Parathyroid adenoma (tissue), 2 donors: ENCODE measurements around the gene DES.

Experiments
- H2AFZ ChIP-seq: fragments of 300-600 bp; sonication (generic); one replicate; pipeline ENCODE4 v1.7.0; 2017; ENCODE audit warnings: antibody characterized with exemption, mild to moderate bottlenecking
- H3K27ac ChIP-seq: fragments of 300-600 bp; sonication (generic); one replicate; pipeline ENCODE4 v1.7.0; 2017
- H3K27me3 ChIP-seq: fragments of 300-600 bp; sonication (generic); one replicate; pipeline ENCODE4 v1.7.0; 2017; ENCODE audit warnings: low read length; ENCODE audit not compliant: control insufficient read depth, insufficient read depth
- H3K36me3 ChIP-seq: fragments of 300-600 bp; sonication (generic); one replicate; pipeline ENCODE4 v1.7.0; 2017; ENCODE audit warnings: low read length; ENCODE audit not compliant: control insufficient read depth, insufficient read depth
- H3K4me1 ChIP-seq: fragments of 300-600 bp; sonication (generic); one replicate; pipeline ENCODE4 v1.7.0; 2017; ENCODE audit warnings: control low read depth
- H3K4me2 ChIP-seq: fragments of 300-600 bp; sonication (generic); one replicate; pipeline ENCODE4 v1.7.0; 2017; ENCODE audit warnings: low read length
- H3K4me3 ChIP-seq: fragments of 300-600 bp; sonication (generic); one replicate; pipeline ENCODE4 v1.7.0; 2017; ENCODE audit warnings: low read depth, low read length
- H3K79me2 ChIP-seq: fragments of 300-600 bp; sonication (generic); one replicate; pipeline ENCODE4 v1.7.0; 2017; ENCODE audit warnings: control low read depth
- H3K9ac ChIP-seq: fragments of 300-600 bp; sonication (generic); one replicate; pipeline ENCODE4 v1.7.0; 2017; ENCODE audit warnings: mild to moderate bottlenecking
- H3K9me3 ChIP-seq: fragments of 300-600 bp; sonication (generic); one replicate; pipeline ENCODE4 v1.7.0; 2017; ENCODE audit warnings: low read length; ENCODE audit not compliant: control insufficient read depth
- TF ChIP-seq, protein P1 (sequence below): fragments of 300-600 bp; sonication (generic); IDR thresholded peaks from one replicate; pipeline ENCODE4 v1.7.0; 2017; ENCODE audit warnings: antibody characterized with exemption, mild to moderate bottlenecking
- donor health status: primary hyperparathyroidism.

The DES gene

DNA sequence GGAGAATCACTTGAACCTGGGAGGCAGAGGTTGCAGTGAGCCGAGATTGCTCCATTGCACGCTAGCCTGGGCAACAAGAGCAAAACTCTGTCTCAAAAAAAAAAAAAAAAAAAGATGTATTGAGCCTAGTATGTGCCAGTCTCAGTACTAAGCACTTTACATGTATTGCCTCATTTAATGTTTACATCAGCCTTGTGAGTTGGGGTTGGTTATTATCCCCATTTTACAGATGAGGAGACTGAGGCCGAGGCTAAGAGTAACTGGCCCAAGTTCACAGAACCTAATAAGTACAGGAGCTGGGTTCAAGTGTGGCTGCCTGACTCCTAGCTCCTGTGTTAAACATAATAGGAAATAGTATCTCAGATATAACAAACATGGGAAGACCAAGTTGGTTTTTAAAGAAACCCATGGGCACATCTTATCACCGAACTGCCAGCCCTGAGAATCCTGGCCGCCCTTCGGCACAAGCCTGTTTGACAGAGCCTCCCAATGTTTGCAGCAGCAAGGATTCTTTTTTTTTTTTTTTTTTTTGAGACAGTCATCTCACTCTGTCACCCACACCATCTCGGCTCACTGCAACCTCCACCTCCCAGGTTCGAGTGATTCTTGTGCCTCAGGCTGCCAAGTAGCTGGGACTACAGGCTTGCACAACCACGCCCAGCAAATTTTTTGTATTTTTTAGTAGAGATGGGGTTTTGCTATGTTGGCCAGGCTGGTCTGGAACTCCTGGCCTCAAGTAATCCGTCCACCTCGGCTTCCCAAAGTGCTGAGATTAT lies 56.3 kb downstream of the DES start:
- Histone ChIP-seq H3K79me2 (no peaks in the 10 kb centered on the region), H3K4me2 (no peak overlapping the region), H3K27ac (no peak overlapping the region), H3K9ac (no peak overlapping the region), H3K9me3 (no peaks in the 10 kb centered on the region), H3K36me3 (no peaks in the 10 kb centered on the region), H3K4me3 (no peak overlapping the region), H2AFZ (no peak overlapping the region), H3K4me1 (no peaks in the 10 kb centered on the region), H3K27me3 (no peaks in the 10 kb centered on the region)
- TF ChIP-seq, protein P1, sequence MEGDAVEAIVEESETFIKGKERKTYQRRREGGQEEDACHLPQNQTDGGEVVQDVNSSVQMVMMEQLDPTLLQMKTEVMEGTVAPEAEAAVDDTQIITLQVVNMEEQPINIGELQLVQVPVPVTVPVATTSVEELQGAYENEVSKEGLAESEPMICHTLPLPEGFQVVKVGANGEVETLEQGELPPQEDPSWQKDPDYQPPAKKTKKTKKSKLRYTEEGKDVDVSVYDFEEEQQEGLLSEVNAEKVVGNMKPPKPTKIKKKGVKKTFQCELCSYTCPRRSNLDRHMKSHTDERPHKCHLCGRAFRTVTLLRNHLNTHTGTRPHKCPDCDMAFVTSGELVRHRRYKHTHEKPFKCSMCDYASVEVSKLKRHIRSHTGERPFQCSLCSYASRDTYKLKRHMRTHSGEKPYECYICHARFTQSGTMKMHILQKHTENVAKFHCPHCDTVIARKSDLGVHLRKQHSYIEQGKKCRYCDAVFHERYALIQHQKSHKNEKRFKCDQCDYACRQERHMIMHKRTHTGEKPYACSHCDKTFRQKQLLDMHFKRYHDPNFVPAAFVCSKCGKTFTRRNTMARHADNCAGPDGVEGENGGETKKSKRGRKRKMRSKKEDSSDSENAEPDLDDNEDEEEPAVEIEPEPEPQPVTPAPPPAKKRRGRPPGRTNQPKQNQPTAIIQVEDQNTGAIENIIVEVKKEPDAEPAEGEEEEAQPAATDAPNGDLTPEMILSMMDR: no peak

DNA sequence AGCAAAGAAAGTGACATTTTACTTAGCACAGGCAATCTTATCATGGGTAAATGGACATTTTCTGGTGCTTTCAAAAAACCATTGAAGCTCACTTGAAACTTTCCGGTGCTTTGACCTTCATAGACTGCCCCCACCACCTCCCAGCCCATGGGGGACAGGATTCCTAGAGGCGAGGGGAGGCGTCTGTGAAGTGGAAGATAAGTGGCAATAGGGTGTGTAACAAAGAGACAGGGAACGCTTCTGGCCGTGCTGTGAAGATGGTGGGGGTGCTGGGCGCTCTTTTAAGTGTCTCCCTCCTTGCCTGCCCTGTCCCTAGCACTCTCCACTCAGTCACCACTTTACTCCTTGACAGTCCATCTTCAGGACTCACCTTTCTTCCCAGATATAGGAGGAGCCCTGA lies 57.1 kb downstream of the DES start:
- Histone ChIP-seq H3K79me2 (no peaks in the 10 kb centered on the region), H3K4me2 (no peak overlapping the region), H3K9ac (no peak overlapping the region), H3K4me1 (no peaks in the 10 kb centered on the region), H3K27ac (no peak overlapping the region), H3K4me3 (no peak overlapping the region), H2AFZ (no peak overlapping the region), H3K9me3 (no peaks in the 10 kb centered on the region), H3K27me3 (no peaks in the 10 kb centered on the region), H3K36me3 (no peaks in the 10 kb centered on the region)
- TF ChIP-seq, protein P1: no peak

DNA sequence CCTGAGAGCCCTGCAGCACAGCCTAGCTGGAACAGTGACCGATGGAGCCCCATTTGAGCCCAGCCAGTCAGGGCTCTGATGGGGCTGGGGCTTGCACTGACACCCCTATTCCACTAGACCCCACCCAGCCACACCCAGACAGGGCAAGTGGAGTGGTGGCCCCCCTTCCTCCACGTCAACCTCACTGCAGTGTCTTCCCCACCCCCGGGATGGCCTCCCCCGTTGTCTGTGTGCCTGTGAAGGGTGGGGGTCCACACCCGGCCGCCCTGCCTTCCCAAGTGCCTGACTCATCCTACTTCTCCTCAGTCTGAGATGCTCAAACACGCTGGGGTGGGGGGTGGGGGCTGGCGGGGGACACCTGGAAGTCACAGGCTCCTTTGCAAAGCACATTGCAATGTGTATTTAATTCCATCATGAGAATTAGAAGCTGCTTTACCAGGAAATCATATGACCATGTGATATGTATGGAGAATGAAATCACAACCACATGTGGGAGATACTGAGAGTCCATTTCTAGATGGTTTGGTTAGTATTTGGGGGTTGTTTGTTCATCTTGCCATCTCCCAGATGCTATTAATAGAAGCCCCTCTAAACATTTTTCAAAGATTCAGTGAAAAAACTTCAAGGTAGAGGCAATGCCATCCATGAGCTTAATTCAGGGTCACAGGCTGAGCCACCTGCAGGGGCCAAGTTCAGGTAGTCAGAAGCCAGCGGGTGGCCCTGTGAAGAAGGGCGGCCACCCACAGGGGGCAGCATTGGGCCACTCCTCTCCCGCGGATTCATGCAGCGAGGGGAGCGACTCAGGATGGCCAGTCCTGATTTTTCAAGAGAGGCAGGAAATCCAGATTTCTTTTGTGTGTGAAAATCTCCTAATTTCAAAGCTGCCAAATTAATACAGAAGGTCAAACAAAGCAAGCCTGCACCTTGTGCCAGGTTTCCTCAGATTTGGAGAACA lies 57.8 kb downstream of the DES start:
- Histone ChIP-seq H3K36me3 (no peaks in the 10 kb centered on the region), H3K4me3 (no peak overlapping the region), H3K9me3 (no peaks in the 10 kb centered on the region), H3K27me3 (no peaks in the 10 kb centered on the region), H3K4me2 (no peak overlapping the region), H3K4me1 (no peaks in the 10 kb centered on the region), H3K79me2 (no peaks in the 10 kb centered on the region), H3K9ac (no peak overlapping the region), H3K27ac (no peak overlapping the region), H2AFZ (no peak overlapping the region)
- TF ChIP-seq, protein P1: peak; percentile 93
